K562 (cell line): ENCODE data around the gene ING4. TPM values are rescaled to one million over a fixed set of nuclear protein-coding genes. Genes with fewer than 3 reads are reported as not detected.

Experiments used
- ATAC-seq: fragments of 200-7000 bp; cut with Tn5 transposase; 3 replicates; pipeline ENCODE4 v1.9.1; 2020; ENCODE audit warnings: moderate library complexity
- BruUV-seq: library from RNA; stranded (reverse); fragments of 400-500 nt; replicated peaks from 2 replicates; lab custom pipeline; 2021; lab: Mats Ljungman, UMichigan
- CTCF ChIA-PET: fragments of 300-600 bp; formaldehyde crosslinking; extraction: SDS; loops from one replicate; lab custom pipeline; 2021; ENCODE audit warnings: low intra/inter-chr PET ratio; lab: Yijun Ruan, JAX
- POLR2A ChIA-PET: fragments of 300-600, 350-650 bp; sonication (Branson Sonifier 250); formaldehyde crosslinking; extraction: SDS; loops from one replicate; lab custom pipeline; 2021; ENCODE audit warnings: antibody characterized with exemption, inconsistent platforms; lab: Yijun Ruan, JAX
- DNase-seq, 4 experiments: peaks; one replicate each; pipeline versions ENCODE4 v3.0.0 to v3.0.0-alpha.2; 2011 to 2018; ENCODE audit warnings: low spot score in 3 of 4, mixed read lengths in 3 of 4; ENCODE audit errors: extremely low read depth in 1 of 4
- FAIRE-seq: peaks from 2 replicates; lab custom pipeline; 2011; peaks lifted over from hg19 to GRCh38; lab: Jason Lieb, UNC
- H2AFZ ChIP-seq: 2 replicates; pipeline ENCODE4 v1.6.0; 2011; ENCODE audit warnings: low read depth, low read length, control low read depth, inconsistent platforms
- H3K27ac ChIP-seq: fragments of 200-600 bp; 3 replicates; pipeline ENCODE4 v1.8.0; 2011; ENCODE audit warnings: low read depth, mild to moderate bottlenecking, control low read depth, inconsistent platforms, low read length, moderate library complexity, mixed read lengths; ENCODE audit errors: extremely low read depth
- H3K27me3 ChIP-seq, 2 experiments: fragments of 300-600 bp in 1 of 2; 2 replicates in 1 of 2; 3 replicates in 1 of 2; pipeline versions ENCODE4 v1.6.0 to v1.8.0; 2011; ENCODE audit warnings: inconsistent platforms in 2 of 2, low read length in 2 of 2, mild to moderate bottlenecking in 1 of 2, mixed read lengths in 1 of 2, moderate library complexity in 1 of 2; ENCODE audit not compliant: control insufficient read depth in 2 of 2, insufficient read depth in 2 of 2
- H3K36me3 ChIP-seq: fragments of 300-600 bp; 3 replicates; pipeline ENCODE4 v1.8.0; 2011; ENCODE audit warnings: mild to moderate bottlenecking, low read length, inconsistent platforms; ENCODE audit not compliant: control insufficient read depth, insufficient read depth
- H3K4me1 ChIP-seq, 2 experiments: fragments of 200-600 bp in 1 of 2; replicated peaks in 1 of 2; 2 replicates in 1 of 2; 3 replicates in 1 of 2; pipeline versions ENCODE4 v1.5.1 to v1.8.0; 2011; ENCODE audit warnings: inconsistent platforms in 2 of 2, low read length in 2 of 2, mild to moderate bottlenecking in 1 of 2, mixed read lengths in 1 of 2, moderate library complexity in 1 of 2; ENCODE audit not compliant: control insufficient read depth in 2 of 2, insufficient read depth in 2 of 2
- H3K4me2 ChIP-seq: 2 replicates; pipeline ENCODE4 v1.6.1; 2011; ENCODE audit warnings: low read length, control low read depth, inconsistent platforms, mixed read lengths; ENCODE audit not compliant: insufficient read depth
- H3K4me3 ChIP-seq: fragments of 200-600 bp; sonication (generic), shearing (Covaris generic); 2 replicates; pipeline ENCODE4 v1.5.1; 2016; ENCODE audit warnings: control low read depth, inconsistent platforms
- H3K79me2 ChIP-seq: fragments of 200-600 bp; 3 replicates; pipeline ENCODE4 v1.8.0; 2011; ENCODE audit warnings: low read length, inconsistent platforms; ENCODE audit not compliant: control insufficient read depth, insufficient read depth
- H3K9ac ChIP-seq, 2 experiments: 2 replicates each; pipeline versions ENCODE4 v1.6.0 to v1.6.1; 2011; ENCODE audit warnings: low read depth in 2 of 2, low read length in 2 of 2, control low read depth in 1 of 2, inconsistent platforms in 1 of 2, mild to moderate bottlenecking in 1 of 2, mixed read lengths in 1 of 2; ENCODE audit not compliant: insufficient read depth in 1 of 2
- H3K9me1 ChIP-seq: one replicate; pipeline ENCODE4 v1.6.0; 2011; ENCODE audit warnings: inconsistent platforms, mild to moderate bottlenecking, low read length, moderate library complexity; ENCODE audit not compliant: control insufficient read depth, insufficient read depth
- H3K9me3 ChIP-seq: replicated peaks from 2 replicates; pipeline ENCODE4 v1.5.1; 2011; ENCODE audit warnings: low read depth, low read length, inconsistent platforms; ENCODE audit not compliant: control insufficient read depth, insufficient read depth
- H4K20me1 ChIP-seq: replicated peaks from 2 replicates; pipeline ENCODE4 v1.6.1; 2011; ENCODE audit warnings: low read length, inconsistent platforms, mixed read lengths; ENCODE audit not compliant: control insufficient read depth, insufficient read depth
- ATF3 ChIP-seq, 2 experiments: fragments of 450-650 bp in 1 of 2; sonication (generic) in 1 of 2; formaldehyde crosslinking in 1 of 2; IDR thresholded peaks in 1 of 2; conservative IDR thresholded peaks in 1 of 2; 2 replicates each; pipeline versions ENCODE4 v1.6.1 to v1.8.1; 2016 to 2023; ENCODE audit warnings: mild to moderate bottlenecking in 2 of 2, moderate library complexity in 2 of 2, inconsistent platforms in 1 of 2, missing genetic modification reagents in 1 of 2
- BHLHE40 ChIP-seq: IDR thresholded peaks from 2 replicates; pipeline ENCODE4 v1.6.1; 2011; ENCODE audit warnings: low read length, improper control_type of control experiment
- CTCF ChIP-seq, 3 experiments: IDR thresholded peaks in 2 of 3; conservative IDR thresholded peaks in 1 of 3; 2 replicates each; pipeline ENCODE4 v1.5.1; 2011 to 2012; ENCODE audit warnings: low read length in 3 of 3, mild to moderate bottlenecking in 3 of 3, control low read depth in 2 of 3, improper control_type of control experiment in 1 of 3, inconsistent platforms in 1 of 3, low read depth in 1 of 3, mixed read lengths in 1 of 3, moderate library complexity in 1 of 3; ENCODE audit not compliant: insufficient read depth in 2 of 3
- ELF4 ChIP-seq: fragments of 450-650 bp; formaldehyde crosslinking; IDR thresholded peaks from 2 replicates; pipeline ENCODE4 v1.4.0; 2022; ENCODE audit warnings: missing genetic modification characterization
- KAT8 ChIP-seq: fragments of 450-650 bp; IDR thresholded peaks from 2 replicates; pipeline ENCODE4 v1.6.1; 2016; ENCODE audit warnings: low read depth, mild to moderate bottlenecking
- KLF16 ChIP-seq: IDR thresholded peaks from 2 replicates; pipeline ENCODE4 v1.6.1; 2016; ENCODE audit warnings: antibody characterized with exemption
- RAD21 ChIP-seq, 2 experiments: fragments of 250-450 bp in 1 of 2; fragments of 450-650 bp in 1 of 2; sonication (Bioruptor Pico) in 1 of 2; formaldehyde crosslinking in 1 of 2; IDR thresholded peaks in 1 of 2; conservative IDR thresholded peaks in 1 of 2; 2 replicates each; pipeline versions ENCODE4 v1.4.0 to v1.8.0; 2020 to 2022; ENCODE audit warnings: mild to moderate bottlenecking in 2 of 2, moderate library complexity in 1 of 2
- RHOXF2B ChIP-seq: fragments of 250-450 bp; sonication (Bioruptor Pico); conservative IDR thresholded peaks from 2 replicates; pipeline ENCODE4 v1.5.1; 2021
- SMAD4 ChIP-seq: fragments of 250-450 bp; sonication (Bioruptor Pico); conservative IDR thresholded peaks from 2 replicates; pipeline ENCODE4 v1.8.0; 2021; ENCODE audit warnings: inconsistent platforms, mild to moderate bottlenecking, moderate library complexity
- WGBS: fragments of 100-300 bp; shearing (Covaris generic); methylation state at CpG from one replicate; pipeline ENCODE4 v1.1.6; 2016; ENCODE audit warnings: low coverage, mixed read lengths; ENCODE audit not compliant: insufficient coverage; ENCODE audit errors: missing lambda C conversion rate; 5-methylcytosine and 5-hydroxymethylcytosine counted together
- in situ Hi-C: fragments of 300-500 bp; cut with MboI; formaldehyde crosslinking; loops from 4 replicates; pipeline ENCODE4 v1.15.0; 2018; ENCODE audit warnings: inconsistent platforms, mixed read lengths
- intact Hi-C: fragments of 100-400 bp; cut with micrococcal nuclease; formaldehyde crosslinking; loops from 2 replicates; pipeline ENCODE4 v1.14.2; 2022
- polyA plus RNA-seq, 8 experiments: library from polyadenylated mRNA; depleted of rRNA in 4 of 8; stranded (reverse) in 5 of 8; unstranded in 3 of 8; fragments of >200 nt; fragmentation: Nextera tagmentation in 2 of 8; fragmentation: Illumina TruSeq in 1 of 8; extraction: Ambion mirVana in 2 of 8; extraction: Trizol in 1 of 8; gene quantifications; 2 replicates each; pipeline versions ENCODE4 v1.2.1 to v1.2.3, GENCODE V29; 2011 to 2014; ENCODE audit warnings: inconsistent platforms in 1 of 8, missing spikeins in 1 of 8
- total RNA-seq, 7 experiments: library from RNA; depleted of rRNA in 6 of 7; stranded (reverse); fragments of >200 nt in 6 of 7; fragmentation: Illumina TruSeq in 2 of 7; extraction: Trizol in 2 of 7; gene quantifications; 2 replicates each; pipeline versions ENCODE4 v1.2.1 to v1.2.3, GENCODE V29; 2011 to 2021; ENCODE audit warnings: low replicate concordance in 1 of 7
- TF ChIP-seq, protein P1 (sequence below): fragments of 250-450 bp; sonication (Bioruptor Pico); IDR thresholded peaks from 2 replicates; pipeline ENCODE4 v1.4.0; 2020; ENCODE audit warnings: mild to moderate bottlenecking

ING4 gene
- total and polyA plus RNA-seq, 9 of the 15 experiments (the other 6 are each of a cell fraction or from before 2014, with no cell fraction given): 6.6 to 30.2 (median 15.7) TPM

- Histone ChIP-seq H3K27me3 (no peaks in the 10 kb centered on the region), H3K9me1 (no peaks in the 10 kb centered on the region), H4K20me1 (no peaks in the 10 kb centered on the region), H3K4me1 (no peaks in the 10 kb centered on the region; a peak in 2 of 5 replicates), H3K9ac (no peak overlapping the region), H2AFZ (no peak overlapping the region), H3K4me3 (no peak overlapping the region), H3K4me2 (no peak overlapping the region), H3K27ac (no peak overlapping the region), H3K79me2 (no peaks in the 10 kb centered on the region), H3K9me3 (no peaks in the 10 kb centered on the region), H3K36me3 (peaks cover 12% of the 10 kb centered on the region; the same call in 2 of the 3 replicates)
- BruUV-seq: no TSS peak
- POLR2A ChIA-PET: interaction anchor here (1.4 kb wide), 1 partner anchor 9 kb away, joined by 3 read pairs; no protein-coding TSS in a partner anchor
- CTCF ChIA-PET: no interaction called here
- no peak for DNase-seq
- intact Hi-C loops: no loop called here
- no peak for FAIRE-seq
- no peak for ATAC-seq
- in situ Hi-C loops: no loop called here
- 100% methylated on average over 1 of the region's 1 CpG for WGBS
- TF ChIP-seq RHOXF2B (no peak), SMAD4 (no peak)
Measured at GRCh38 chr12:6653342-6653741, 9.6 kb downstream of the ING4 start.

- intact Hi-C loops (no loop called here), in situ Hi-C loops (no loop called here)
- H3K9ac ChIP-seq: no peak overlapping the region
- 64% methylated on average over 7 of the region's 12 CpGs for WGBS
- no peaks in the 10 kb centered on the region for H3K9me3 ChIP-seq
- H3K4me1 ChIP-seq: no peaks in the 10 kb centered on the region; a peak in 2 of 5 replicates
- no peaks in the 10 kb centered on the region for H3K79me2 ChIP-seq
- CTCF ChIA-PET: no interaction called here
- no peak overlapping the region for H3K4me3 ChIP-seq
- peaks cover 12% of the 10 kb centered on the region; the same call in 2 of the 3 replicates for H3K36me3 ChIP-seq
- no peak for FAIRE-seq
- BruUV-seq: no TSS peak
- H2AFZ ChIP-seq: no peak overlapping the region
- no peak overlapping the region for H3K4me2 ChIP-seq
- DNase-seq: peak in 3 of 4 experiments; percentile 17 to 30 (median 22)
- H4K20me1 ChIP-seq: no peaks in the 10 kb centered on the region
- no peaks in the 10 kb centered on the region for H3K9me1 ChIP-seq
- no peak overlapping the region for H3K27ac ChIP-seq
- POLR2A ChIA-PET: no interaction called here
- ATAC-seq: 0 out of 3 replicates have a peak, but pooled peaks have one; percentile 60
- no peaks in the 10 kb centered on the region for H3K27me3 ChIP-seq
- TF ChIP-seq KLF16 (no peak), ATF3 (IDR thresholded peaks at IDR 0.05) (no peak), ATF3 (CRISPR knock-in tag; conservative IDR thresholded peaks at IDR 0.05) (no peak), CTCF (IDR thresholded peaks at IDR 0.05 in 2 of 3, conservative IDR thresholded peaks at IDR 0.05 in 1 of 3; ENCODE audit: insufficient read depth in 2 of 3, low read depth in 1 of 3, low read length in 3 of 3) (peak; percentile 25 to 35 (median 34); a peak in 4 of 6 replicates), KAT8 (no peak), RHOXF2B (no peak), ELF4 (CRISPR knock-in tag) (no peak), RAD21 (CRISPR knock-in tag; conservative IDR thresholded peaks at IDR 0.05 in 1 of 2, IDR thresholded peaks at IDR 0.05 in 1 of 2) (peak; percentile 5 to 15; a peak in 1 of 4 replicates), BHLHE40 (peak; percentile 46; the same call in 1 of the 2 replicates)
- TF ChIP-seq, protein P1, sequence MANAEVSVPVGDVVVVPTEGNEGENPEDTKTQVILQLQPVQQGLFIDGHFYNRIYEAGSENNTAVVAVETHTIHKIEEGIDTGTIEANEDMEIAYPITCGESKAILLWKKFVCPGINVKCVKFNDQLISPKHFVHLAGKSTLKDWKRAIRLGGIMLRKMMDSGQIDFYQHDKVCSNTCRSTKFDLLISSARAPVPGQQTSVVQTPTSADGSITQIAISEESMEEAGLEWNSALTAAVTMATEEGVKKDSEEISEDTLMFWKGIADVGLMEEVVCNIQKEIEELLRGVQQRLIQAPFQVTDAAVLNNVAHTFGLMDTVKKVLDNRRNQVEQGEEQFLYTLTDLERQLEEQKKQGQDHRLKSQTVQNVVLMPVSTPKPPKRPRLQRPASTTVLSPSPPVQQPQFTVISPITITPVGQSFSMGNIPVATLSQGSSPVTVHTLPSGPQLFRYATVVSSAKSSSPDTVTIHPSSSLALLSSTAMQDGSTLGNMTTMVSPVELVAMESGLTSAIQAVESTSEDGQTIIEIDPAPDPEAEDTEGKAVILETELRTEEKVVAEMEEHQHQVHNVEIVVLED (CRISPR knock-in tag): no peak
Measured at GRCh38 chr12:6652391-6652790, 10.5 kb downstream of the ING4 start.
